ENCODE measurements around the gene KIF1A. TPM values are rescaled to one million over a fixed set of nuclear protein-coding genes. Genes with fewer than 3 reads are reported as not detected.

KIF1A gene
- total and polyA plus RNA-seq, 2 donors (not counting 3 experiments of a cell fraction or from before 2014, with no cell fraction given), result 0.11 to 0.64 TPM

DNA sequence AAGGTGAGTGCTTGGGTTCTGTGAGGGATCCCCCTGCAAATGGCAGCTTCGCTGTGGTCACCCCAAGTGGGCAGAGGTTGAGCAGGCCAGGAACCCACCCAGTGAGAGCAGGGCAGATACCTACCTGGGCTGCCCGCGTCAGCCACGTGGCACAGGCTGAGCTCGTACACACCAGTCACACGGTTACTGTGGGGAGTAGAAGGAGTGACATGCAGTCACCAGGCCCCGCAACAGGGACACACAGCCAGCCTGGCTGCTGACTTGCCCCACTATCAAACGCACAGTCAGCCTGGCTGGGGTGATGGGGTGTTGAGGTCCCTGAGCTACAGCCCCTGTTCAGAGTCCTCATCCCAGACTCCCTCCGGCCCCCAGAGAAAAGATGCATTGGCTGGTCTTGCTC, 96.2 kb downstream of the KIF1A start:
- no peaks in the 10 kb centered on the region for H3K9me3 ChIP-seq (replicated peaks; ENCODE audit: control insufficient read depth, insufficient read depth, low read length)
- ChIA-PET POLR2A (no interaction called here), CTCF (no interaction called here)
- dilution Hi-C loops (cut with MboI; ENCODE audit: extremely low pct_ligation_motif_present, low sequenced_read_pairs) (no loop called here), intact Hi-C loops (cut with micrococcal nuclease) (no loop called here)
- H2AFZ ChIP-seq (ENCODE audit: low read depth, low read length), result no peak overlapping the region
- H3K4me3 ChIP-seq (replicated peaks in 1 of 3; ENCODE audit: insufficient read depth in 1 of 3, low read depth in 1 of 3, low read length in 3 of 3), result no peak overlapping the region
- no peak for TF ChIP-seq POLR2A (IDR thresholded peaks at IDR 0.05; ENCODE audit: low read depth, low read length)
- no peak for TF ChIP-seq GATA2 (IDR thresholded peaks at IDR 0.05; ENCODE audit: insufficient read depth, insufficient read length, low read depth, low read length)
- TF ChIP-seq, protein P1, sequence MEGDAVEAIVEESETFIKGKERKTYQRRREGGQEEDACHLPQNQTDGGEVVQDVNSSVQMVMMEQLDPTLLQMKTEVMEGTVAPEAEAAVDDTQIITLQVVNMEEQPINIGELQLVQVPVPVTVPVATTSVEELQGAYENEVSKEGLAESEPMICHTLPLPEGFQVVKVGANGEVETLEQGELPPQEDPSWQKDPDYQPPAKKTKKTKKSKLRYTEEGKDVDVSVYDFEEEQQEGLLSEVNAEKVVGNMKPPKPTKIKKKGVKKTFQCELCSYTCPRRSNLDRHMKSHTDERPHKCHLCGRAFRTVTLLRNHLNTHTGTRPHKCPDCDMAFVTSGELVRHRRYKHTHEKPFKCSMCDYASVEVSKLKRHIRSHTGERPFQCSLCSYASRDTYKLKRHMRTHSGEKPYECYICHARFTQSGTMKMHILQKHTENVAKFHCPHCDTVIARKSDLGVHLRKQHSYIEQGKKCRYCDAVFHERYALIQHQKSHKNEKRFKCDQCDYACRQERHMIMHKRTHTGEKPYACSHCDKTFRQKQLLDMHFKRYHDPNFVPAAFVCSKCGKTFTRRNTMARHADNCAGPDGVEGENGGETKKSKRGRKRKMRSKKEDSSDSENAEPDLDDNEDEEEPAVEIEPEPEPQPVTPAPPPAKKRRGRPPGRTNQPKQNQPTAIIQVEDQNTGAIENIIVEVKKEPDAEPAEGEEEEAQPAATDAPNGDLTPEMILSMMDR (IDR thresholded peaks at IDR 0.05; ENCODE audit: extremely low read depth in 1 of 2, insufficient read depth in 1 of 2, low read depth in 1 of 2, low read length in 2 of 2), result no peak
- no peak for TF ChIP-seq MAX (IDR thresholded peaks at IDR 0.05; ENCODE audit: insufficient read depth, insufficient read length)
- no peak for TF ChIP-seq EZH2 (IDR thresholded peaks at IDR 0.05; ENCODE audit: borderline replicate concordance, low read depth, low read length, severe bottlenecking)
- no peak for TF ChIP-seq FOS (IDR thresholded peaks at IDR 0.05; ENCODE audit: borderline replicate concordance, insufficient read depth, low read length)
- no peak for TF ChIP-seq POLR2AphosphoS5 (IDR thresholded peaks at IDR 0.05; ENCODE audit: insufficient read depth, low read depth, low read length)
- no peak for TF ChIP-seq JUN (IDR thresholded peaks at IDR 0.05; ENCODE audit: borderline replicate concordance, insufficient read depth, insufficient read length, low read depth)
- TF ChIP-seq MYC (IDR thresholded peaks at IDR 0.05; ENCODE audit: low read depth, low read length), result no peak
- FAIRE-seq, result no peak
- no peak overlapping the region for H3K9ac ChIP-seq (replicated peaks; ENCODE audit: extremely low read depth, insufficient read depth, low read length)
- no peak for DNase-seq (ENCODE audit: low read depth, low spot score)
- H3K9me1 ChIP-seq (replicated peaks; ENCODE audit: control insufficient read depth, extremely low read depth, insufficient read depth, low read length), result no peaks in the 10 kb centered on the region
- no peaks in the 10 kb centered on the region for H3K4me1 ChIP-seq (ENCODE audit: control insufficient read depth, extremely low read depth, insufficient read depth, low read length)
- H3K79me2 ChIP-seq (ENCODE audit: control insufficient read depth, insufficient read depth, low read length), result no peaks in the 10 kb centered on the region
- H3K4me2 ChIP-seq (ENCODE audit: insufficient read depth, low read length), result no peak overlapping the region
- H4K20me1 ChIP-seq (replicated peaks; ENCODE audit: control insufficient read depth, extremely low read depth, insufficient read depth, low read length), result no peaks in the 10 kb centered on the region
- BruUV-seq (replicated peaks), result no TSS peak
- H3K27me3 ChIP-seq (ENCODE audit: control insufficient read depth in 2 of 2, insufficient read depth in 2 of 2, low read length in 2 of 2), result no peaks in the 10 kb centered on the region
- H3K36me3 ChIP-seq (ENCODE audit: control insufficient read depth in 2 of 2, extremely low read depth in 1 of 2, insufficient read depth in 2 of 2, low read length in 2 of 2), result no peaks in the 10 kb centered on the region
- H3K27ac ChIP-seq (ENCODE audit: insufficient read depth, low read depth, low read length), result no peak overlapping the region

All from endothelial cell of umbilical vein (primary cell).